ENCODE data around the gene DNLZ.

DNLZ gene

GRCh38 chr9:136371533-136371880 lies 8.0 kb upstream of the DNLZ start:
- no peak overlapping the region for H3K27ac ChIP-seq (ENCODE audit: low read length)
- no peak overlapping the region for H3K4me2 ChIP-seq (ENCODE audit: low read length)
- H3K4me1 ChIP-seq (ENCODE audit: low read length): no peaks in the 10 kb centered on the region
- H3K27me3 ChIP-seq (ENCODE audit: low read depth, low read length): no peaks in the 10 kb centered on the region
- H3K36me3 ChIP-seq (replicated peaks; ENCODE audit: low read depth, low read length): no peaks in the 10 kb centered on the region
- H3K4me3 ChIP-seq (ENCODE audit: low read length): no peak overlapping the region
- H3K79me2 ChIP-seq (ENCODE audit: low read length): no peaks in the 10 kb centered on the region
- H2AFZ ChIP-seq (ENCODE audit: low read depth, low read length): no peak overlapping the region
- H3K9me3 ChIP-seq (ENCODE audit: insufficient read depth, low read length): no peaks in the 10 kb centered on the region
- no peak for TF ChIP-seq EZH2phosphoT487 (IDR thresholded peaks at IDR 0.05; ENCODE audit: low read depth)
- no peak for TF ChIP-seq CTCF (IDR thresholded peaks at IDR 0.05; ENCODE audit: low read depth, low read length)
- 0 out of 2 replicates have a peak, but pooled peaks cover 4% of the 10 kb centered on the region for H4K20me1 ChIP-seq (ENCODE audit: insufficient read depth, low read length)
- H3K9ac ChIP-seq (ENCODE audit: low read length): no peak overlapping the region

- Histone ChIP-seq H3K27me3 (ENCODE audit: low read depth, low read length) (no peaks in the 10 kb centered on the region), H3K4me1 (ENCODE audit: low read length) (peaks cover 3% of the 10 kb centered on the region), H4K20me1 (ENCODE audit: insufficient read depth, low read length) (0 out of 2 replicates have a peak, but pooled peaks cover 4% of the 10 kb centered on the region), H2AFZ (ENCODE audit: low read depth, low read length) (no peak overlapping the region), H3K9me3 (ENCODE audit: insufficient read depth, low read length) (no peaks in the 10 kb centered on the region), H3K27ac (ENCODE audit: low read length) (no peak overlapping the region), H3K79me2 (ENCODE audit: low read length) (no peaks in the 10 kb centered on the region), H3K4me3 (ENCODE audit: low read length) (no peak overlapping the region), H3K9ac (ENCODE audit: low read length) (no peak overlapping the region), H3K4me2 (ENCODE audit: low read length) (no peak overlapping the region), H3K36me3 (replicated peaks; ENCODE audit: low read depth, low read length) (no peaks in the 10 kb centered on the region)
- TF ChIP-seq EZH2phosphoT487 (IDR thresholded peaks at IDR 0.05; ENCODE audit: low read depth) (no peak), CTCF (IDR thresholded peaks at IDR 0.05; ENCODE audit: low read depth, low read length) (no peak)
Observed at GRCh38 chr9:136370687-136371532, 7.4 kb upstream of the DNLZ start.

GRCh38 chr9:136370037-136370436 lies 6.5 kb upstream of the DNLZ start:
- Histone ChIP-seq H4K20me1 (ENCODE audit: insufficient read depth, low read length) (0 out of 2 replicates have a peak, but pooled peaks cover 4% of the 10 kb centered on the region), H3K4me1 (ENCODE audit: low read length) (peaks cover 10% of the 10 kb centered on the region), H3K4me2 (ENCODE audit: low read length) (no peak overlapping the region), H2AFZ (ENCODE audit: low read depth, low read length) (no peak overlapping the region), H3K27ac (ENCODE audit: low read length) (no peak overlapping the region), H3K4me3 (ENCODE audit: low read length) (no peak overlapping the region), H3K79me2 (ENCODE audit: low read length) (no peaks in the 10 kb centered on the region), H3K9me3 (ENCODE audit: insufficient read depth, low read length) (no peaks in the 10 kb centered on the region), H3K36me3 (replicated peaks; ENCODE audit: low read depth, low read length) (no peaks in the 10 kb centered on the region), H3K27me3 (ENCODE audit: low read depth, low read length) (no peaks in the 10 kb centered on the region), H3K9ac (ENCODE audit: low read length) (no peak overlapping the region)
- no peak for TF ChIP-seq CTCF (IDR thresholded peaks at IDR 0.05; ENCODE audit: low read depth, low read length)
- TF ChIP-seq EZH2phosphoT487 (IDR thresholded peaks at IDR 0.05; ENCODE audit: low read depth): no peak

GRCh38 chr9:136368190-136368589 lies 4.6 kb upstream of the DNLZ start:
- H3K4me3 ChIP-seq (ENCODE audit: low read length): no peak overlapping the region
- H4K20me1 ChIP-seq (ENCODE audit: insufficient read depth, low read length): no peaks in the 10 kb centered on the region
- peaks cover 15% of the 10 kb centered on the region for H3K4me1 ChIP-seq (ENCODE audit: low read length)
- TF ChIP-seq CTCF (IDR thresholded peaks at IDR 0.05; ENCODE audit: low read depth, low read length) (no peak), EZH2phosphoT487 (IDR thresholded peaks at IDR 0.05; ENCODE audit: low read depth) (no peak)
- H3K27me3 ChIP-seq (ENCODE audit: low read depth, low read length): no peaks in the 10 kb centered on the region
- no peak overlapping the region for H3K4me2 ChIP-seq (ENCODE audit: low read length)
- H3K79me2 ChIP-seq (ENCODE audit: low read length): no peaks in the 10 kb centered on the region
- H2AFZ ChIP-seq (ENCODE audit: low read depth, low read length): no peak overlapping the region
- H3K9ac ChIP-seq (ENCODE audit: low read length): no peak overlapping the region
- H3K9me3 ChIP-seq (ENCODE audit: insufficient read depth, low read length): no peaks in the 10 kb centered on the region
- peaks cover 4% of the 10 kb centered on the region for H3K36me3 ChIP-seq (replicated peaks; ENCODE audit: low read depth, low read length)
- H3K27ac ChIP-seq (ENCODE audit: low read length): no peak overlapping the region

All from OCI-LY3 (cell line).